KMS-11 (cell line): ENCODE data around the gene MCM3AP.

Experiments used
- H2AFZ ChIP-seq: fragments of 200-600 bp; sonication (generic); 2 replicates; pipeline ENCODE4 v1.6.1; 2016; ENCODE audit warnings: antibody characterized with exemption, mixed run types, low read depth
- H3K27ac ChIP-seq: fragments of 200-600 bp; sonication (generic); 2 replicates; pipeline ENCODE4 v1.6.1; 2016; ENCODE audit warnings: mild to moderate bottlenecking, mixed run types
- H3K27me3 ChIP-seq: fragments of 200-600 bp; sonication (generic); 2 replicates; pipeline ENCODE4 v1.6.1; 2017; ENCODE audit warnings: mild to moderate bottlenecking, low read depth, mixed run types, moderate library complexity; ENCODE audit not compliant: insufficient read depth
- H3K36me3 ChIP-seq: fragments of 200-600 bp; sonication (generic); 2 replicates; pipeline ENCODE4 v1.6.1; 2017; ENCODE audit warnings: mild to moderate bottlenecking, mixed run types; ENCODE audit not compliant: insufficient read depth
- H3K4me1 ChIP-seq: fragments of 200-600 bp; sonication (generic); 2 replicates; pipeline ENCODE4 v1.6.1; 2016; ENCODE audit warnings: mild to moderate bottlenecking, low read depth, mixed run types; ENCODE audit not compliant: poor library complexity, severe bottlenecking
- H3K4me2 ChIP-seq: fragments of 200-600 bp; sonication (generic); 2 replicates; pipeline ENCODE4 v1.7.0; 2016; ENCODE audit warnings: mild to moderate bottlenecking, mixed run types
- H3K4me3 ChIP-seq: fragments of 200-600 bp; sonication (generic); IDR thresholded peaks from 2 replicates; pipeline ENCODE4 v1.6.1; 2017; ENCODE audit warnings: low read depth, low read length, mixed read lengths; ENCODE audit not compliant: insufficient read depth
- H3K79me2 ChIP-seq: fragments of 200-600 bp; sonication (generic); 2 replicates; pipeline ENCODE4 v1.6.1; 2016; ENCODE audit warnings: low read depth, mixed run types; ENCODE audit not compliant: insufficient read depth
- H3K9ac ChIP-seq: fragments of 200-600 bp; sonication (generic); 2 replicates; pipeline ENCODE4 v1.6.1; 2016; ENCODE audit warnings: mild to moderate bottlenecking, mixed run types
- H4K20me1 ChIP-seq: fragments of 200-600 bp; sonication (generic); 2 replicates; pipeline ENCODE4 v1.6.1; 2016; ENCODE audit warnings: mild to moderate bottlenecking, mixed run types; ENCODE audit not compliant: insufficient read depth
- CTCF ChIP-seq: fragments of 200-600 bp; sonication (generic); conservative IDR thresholded peaks from 2 replicates; pipeline ENCODE4 v1.6.1; 2017; ENCODE audit warnings: low read depth, mild to moderate bottlenecking, antibody characterized with exemption, low read length, moderate library complexity, mixed read lengths

Gene MCM3AP

DNA sequence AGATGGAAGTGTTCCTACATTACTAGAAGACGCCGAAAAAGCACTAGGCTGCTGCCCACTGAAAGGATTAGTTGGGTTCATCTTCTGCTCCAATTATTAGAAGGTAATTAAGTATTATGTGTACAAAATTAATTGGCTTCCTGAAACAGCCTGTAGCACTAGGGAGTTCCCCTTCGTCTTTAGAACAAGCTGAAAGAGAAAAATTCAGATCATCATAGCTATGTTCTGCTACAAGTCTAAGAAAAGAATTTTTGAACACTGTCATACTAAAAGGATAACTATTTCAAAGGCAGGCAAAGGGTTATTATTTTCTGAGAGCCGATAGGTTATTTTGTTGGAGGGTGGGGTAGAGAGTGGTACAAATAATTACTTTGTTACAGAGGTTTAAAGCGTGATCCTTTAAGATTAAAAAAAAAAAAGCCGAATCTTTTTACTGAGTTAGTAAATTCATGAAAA is at the start of gene MCM3AP:
MCM3AP (minus strand) TSS at position 406 of the 456 bp plus-strand sequence; CDS start at position 81, 325 bp downstream.
- Histone ChIP-seq H3K4me1 (peaks cover 61% of the 10 kb centered on the region), H3K36me3 (peaks cover 11% of the 10 kb centered on the region; the same call in 1 of the 2 replicates), H3K27ac (peak within 1 kb of the TSS; percentile 77), H3K27me3 (no peaks in the 10 kb centered on the region), H2AFZ (peak within 1 kb of the TSS; percentile 80), H3K79me2 (peaks cover 58% of the 10 kb centered on the region), H3K4me3 (no peak within 1 kb of the TSS), H3K4me2 (peak within 1 kb of the TSS; percentile 87), H4K20me1 (no peaks in the 10 kb centered on the region), H3K9ac (peak within 1 kb of the TSS; percentile 75)
- TF ChIP-seq CTCF, result no peak

- H3K4me3 ChIP-seq, result no peak overlapping the region
- H3K27ac ChIP-seq, result no peak overlapping the region
- H3K36me3 ChIP-seq, result 0 out of 2 replicates have a peak, but pooled peaks cover 6% of the 10 kb centered on the region
- H3K79me2 ChIP-seq, result no peaks in the 10 kb centered on the region; the same call in 1 of the 2 replicates
- H3K9ac ChIP-seq, result no peak overlapping the region
- TF ChIP-seq CTCF, result no peak
- no peaks in the 10 kb centered on the region for H3K4me1 ChIP-seq
- H2AFZ ChIP-seq, result no peak overlapping the region
- no peaks in the 10 kb centered on the region for H3K27me3 ChIP-seq
- H4K20me1 ChIP-seq, result no peaks in the 10 kb centered on the region
- no peak overlapping the region for H3K4me2 ChIP-seq
Measured at GRCh38 chr21:46334351-46335140, 49.1 kb upstream of the MCM3AP start.

- H3K4me3 ChIP-seq, result no peak overlapping the region
- no peak for TF ChIP-seq CTCF
- no peak overlapping the region for H3K9ac ChIP-seq
- H3K27ac ChIP-seq, result no peak overlapping the region
- H4K20me1 ChIP-seq, result no peaks in the 10 kb centered on the region
- H3K79me2 ChIP-seq, result peaks cover 41% of the 10 kb centered on the region
- no peaks in the 10 kb centered on the region for H3K27me3 ChIP-seq
- no peak overlapping the region for H2AFZ ChIP-seq
- peaks cover 4% of the 10 kb centered on the region; the same call in 1 of the 2 replicates for H3K36me3 ChIP-seq
- peaks cover 12% of the 10 kb centered on the region for H3K4me1 ChIP-seq
- H3K4me2 ChIP-seq, result no peak overlapping the region
Measured at GRCh38 chr21:46329796-46330195, 44.4 kb upstream of the MCM3AP start.

DNA sequence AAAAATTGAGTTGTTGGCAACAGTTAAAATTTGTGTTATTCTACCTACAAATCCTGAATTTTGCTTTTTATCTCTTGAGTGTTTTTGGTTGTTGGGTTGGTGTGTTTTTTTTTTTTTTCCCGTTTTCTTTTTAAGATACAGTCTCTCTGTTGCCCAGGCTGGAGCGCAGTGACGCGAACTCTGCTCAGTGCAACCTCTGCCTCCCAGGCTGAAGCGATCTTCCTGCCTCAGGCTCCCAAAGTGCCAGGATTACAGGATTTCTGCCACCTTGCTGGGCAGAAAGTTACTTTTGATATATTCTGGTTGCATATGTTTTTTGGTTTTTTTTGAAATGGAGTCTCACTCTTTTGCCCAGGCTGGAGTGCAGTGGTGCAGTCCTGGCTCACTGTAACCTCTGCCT is 42.7 kb upstream of the MCM3AP start:
- Histone ChIP-seq H3K27ac (no peak overlapping the region), H3K79me2 (peaks cover 46% of the 10 kb centered on the region), H4K20me1 (no peaks in the 10 kb centered on the region), H2AFZ (no peak overlapping the region), H3K36me3 (peaks cover 4% of the 10 kb centered on the region; the same call in 1 of the 2 replicates), H3K4me1 (peaks cover 12% of the 10 kb centered on the region), H3K9ac (no peak overlapping the region), H3K27me3 (no peaks in the 10 kb centered on the region), H3K4me3 (no peak overlapping the region), H3K4me2 (no peak overlapping the region)
- no peak for TF ChIP-seq CTCF
